Fibroblast of villous mesenchyme (primary cell): ENCODE measurements around the gene TM9SF3. TPM values are rescaled to one million over a fixed set of nuclear protein-coding genes. Genes with fewer than 3 reads are reported as not detected.

Experiments
- DNase-seq: peaks from one replicate; pipeline ENCODE4 v3.0.0-alpha.2; 2010; ENCODE audit warnings: low read depth
- H3K4me3 ChIP-seq: 2 replicates; pipeline ENCODE4 v1.5.1; 2011; ENCODE audit warnings: low read depth, mild to moderate bottlenecking, low read length
- CTCF ChIP-seq: IDR thresholded peaks from 2 replicates; pipeline ENCODE4 v1.5.1; 2012; ENCODE audit warnings: low read depth, mild to moderate bottlenecking, low read length; ENCODE audit not compliant: insufficient read depth
- total RNA-seq: library from RNA; depleted of rRNA; stranded (reverse); fragments of >200 nt; gene quantifications from 2 replicates; pipeline ENCODE4 v1.2.3, GENCODE V29; 2012

TM9SF3 gene
- total RNA-seq, 1 donor, result 147 TPM

DNA sequence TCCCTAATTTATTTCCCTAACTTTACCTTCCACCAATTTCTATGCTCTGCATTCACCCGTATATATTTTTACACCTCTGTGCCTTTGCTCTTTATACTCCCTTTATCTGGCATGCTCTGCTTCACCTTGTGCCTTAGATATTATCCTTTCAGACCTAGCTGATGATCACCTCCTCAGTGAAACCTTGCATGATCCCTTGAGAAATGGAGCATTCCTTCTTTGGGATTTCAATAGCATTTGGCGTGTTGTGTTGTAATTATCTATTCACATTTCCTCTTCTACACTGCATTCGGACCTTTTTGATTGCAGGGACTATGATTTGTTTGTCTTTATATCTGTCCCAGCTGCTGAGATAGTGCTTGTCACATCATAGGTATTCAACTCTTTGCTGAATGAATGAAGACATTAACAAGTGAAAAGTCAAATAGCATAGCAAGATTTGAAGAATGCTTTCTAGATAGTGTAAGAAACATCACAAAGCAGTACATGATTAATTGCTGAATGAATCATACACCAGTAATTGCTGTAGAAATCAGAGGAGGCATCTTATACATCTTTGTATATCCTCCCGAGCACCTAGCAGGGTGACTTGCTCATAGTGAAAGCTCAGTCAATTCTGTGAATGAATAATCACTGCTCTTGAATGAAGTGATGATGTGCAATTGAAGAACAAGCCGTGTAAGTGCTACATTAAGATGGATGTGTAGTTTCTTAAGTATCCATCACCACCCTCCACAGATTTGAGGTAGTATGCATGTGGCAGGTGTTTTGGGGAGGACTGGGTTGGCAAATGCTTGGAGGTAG is 2.0 kb upstream of the TM9SF3 start:
- H3K4me3 ChIP-seq, result no peak overlapping the region
- no peak for DNase-seq
- no peak for TF ChIP-seq CTCF

- TF ChIP-seq CTCF, result no peak
- no peak for DNase-seq
- peak overlapping the region; percentile 77 for H3K4me3 ChIP-seq
Observed at GRCh38 chr10:96588060-96588554, 1.3 kb upstream of the TM9SF3 start.

DNA sequence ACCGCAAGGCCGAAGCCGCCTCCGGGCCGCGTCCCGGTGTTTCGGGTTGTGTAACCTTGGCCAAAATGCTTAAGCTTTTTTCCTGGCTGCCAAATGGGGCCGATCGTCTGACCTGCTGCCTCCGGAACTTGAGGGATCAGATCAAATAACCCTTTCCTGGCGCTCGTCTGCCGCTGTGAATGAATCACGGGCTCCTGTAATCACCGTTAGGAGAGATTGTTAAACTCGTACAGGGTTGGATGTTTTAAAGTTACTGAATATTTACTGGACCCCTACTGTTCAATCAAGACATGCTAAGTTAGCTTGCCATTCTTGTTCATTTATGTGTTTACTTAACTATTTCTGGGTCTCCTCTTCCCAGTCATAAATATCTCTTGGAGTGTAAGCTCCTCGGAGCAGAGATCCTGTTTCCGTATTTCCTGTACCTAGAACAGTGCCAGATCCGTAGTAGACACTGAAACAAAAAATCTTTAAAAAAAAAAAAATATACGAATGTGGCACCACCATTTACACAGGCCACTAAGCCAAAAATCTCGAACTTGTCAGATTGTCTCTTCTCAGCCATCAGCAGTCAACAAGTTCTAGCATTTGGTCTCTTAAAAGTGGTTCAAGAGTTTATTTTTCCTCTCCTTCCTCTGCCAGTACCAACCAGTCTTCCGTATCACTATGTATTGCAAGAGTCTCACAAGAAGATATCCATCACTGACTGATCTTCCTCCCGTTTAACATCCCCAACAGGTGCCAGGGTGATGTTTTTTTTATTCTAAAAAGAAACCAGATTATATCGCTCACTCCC is 650 bp upstream of the TM9SF3 start:
- peak overlapping the region; percentile 77 for H3K4me3 ChIP-seq
- peak; percentile 90 for DNase-seq
- no peak for TF ChIP-seq CTCF

- peak; percentile 36 for DNase-seq
- no peak for TF ChIP-seq CTCF
- H3K4me3 ChIP-seq, result peak overlapping the region; percentile 77
Observed at GRCh38 chr10:96585736-96586418, 935 bp downstream of the TM9SF3 start.

- TF ChIP-seq CTCF, result no peak
- no peak for DNase-seq
- no peak overlapping the region for H3K4me3 ChIP-seq
Observed at GRCh38 chr10:96584474-96584873, 2.3 kb downstream of the TM9SF3 start.

- TF ChIP-seq CTCF, result no peak
- DNase-seq, result no peak
- no peak overlapping the region for H3K4me3 ChIP-seq
Observed at GRCh38 chr10:96584035-96584434, 2.8 kb downstream of the TM9SF3 start.
